ENCODE results near the gene NRROS.

NRROS gene

DNA sequence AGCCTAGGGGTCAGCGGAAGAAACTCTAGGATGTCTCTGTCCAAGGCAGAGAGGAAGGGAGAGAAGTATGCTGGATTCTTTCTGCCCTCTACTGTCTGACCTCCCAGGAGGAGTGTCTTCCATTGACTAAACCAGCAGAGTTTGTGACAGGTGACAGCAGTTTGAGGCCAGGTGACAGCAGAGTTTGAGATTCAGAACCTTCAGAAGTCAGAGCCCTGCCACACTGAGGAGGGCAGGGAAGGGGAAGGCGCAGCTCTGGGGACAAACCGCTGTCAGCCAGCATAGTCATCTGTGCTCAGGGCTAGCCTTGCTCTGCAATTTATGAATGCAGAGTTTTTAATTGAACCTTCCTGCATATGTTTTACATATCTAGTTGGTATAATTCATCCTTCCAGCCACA, 12.3 kb downstream of the NRROS start:
- ChIA-PET CTCF (interaction anchor here (0.6 to 1.3 kb wide), 3 partner anchors 13 to 42 kb away, joined by 3 to 4 read pairs (median 3); no protein-coding TSS in a partner anchor), POLR2A (no interaction called here)
- no peak overlapping the region for H3K4me3 ChIP-seq (ENCODE audit: low read depth, low read length)
- DNase-seq (ENCODE audit: low read depth, low spot score): no peak
- TF ChIP-seq CTCF (IDR thresholded peaks at IDR 0.05; ENCODE audit: insufficient read depth, low read length, missing control alignments): no peak

- no peak overlapping the region for H3K4me3 ChIP-seq (ENCODE audit: low read depth, low read length)
- ChIA-PET POLR2A (no interaction called here), CTCF (interaction anchor here (1.1 to 2.3 kb wide), 3 partner anchors 31 to 43 kb away, joined by 4 to 10 read pairs (median 5); no protein-coding TSS in a partner anchor)
- no peak for TF ChIP-seq CTCF (IDR thresholded peaks at IDR 0.05; ENCODE audit: insufficient read depth, low read length, missing control alignments)
- no peak for DNase-seq (ENCODE audit: low read depth, low spot score)
Observed at GRCh38 chr3:196652961-196653795, 13.7 kb downstream of the NRROS start.

DNA sequence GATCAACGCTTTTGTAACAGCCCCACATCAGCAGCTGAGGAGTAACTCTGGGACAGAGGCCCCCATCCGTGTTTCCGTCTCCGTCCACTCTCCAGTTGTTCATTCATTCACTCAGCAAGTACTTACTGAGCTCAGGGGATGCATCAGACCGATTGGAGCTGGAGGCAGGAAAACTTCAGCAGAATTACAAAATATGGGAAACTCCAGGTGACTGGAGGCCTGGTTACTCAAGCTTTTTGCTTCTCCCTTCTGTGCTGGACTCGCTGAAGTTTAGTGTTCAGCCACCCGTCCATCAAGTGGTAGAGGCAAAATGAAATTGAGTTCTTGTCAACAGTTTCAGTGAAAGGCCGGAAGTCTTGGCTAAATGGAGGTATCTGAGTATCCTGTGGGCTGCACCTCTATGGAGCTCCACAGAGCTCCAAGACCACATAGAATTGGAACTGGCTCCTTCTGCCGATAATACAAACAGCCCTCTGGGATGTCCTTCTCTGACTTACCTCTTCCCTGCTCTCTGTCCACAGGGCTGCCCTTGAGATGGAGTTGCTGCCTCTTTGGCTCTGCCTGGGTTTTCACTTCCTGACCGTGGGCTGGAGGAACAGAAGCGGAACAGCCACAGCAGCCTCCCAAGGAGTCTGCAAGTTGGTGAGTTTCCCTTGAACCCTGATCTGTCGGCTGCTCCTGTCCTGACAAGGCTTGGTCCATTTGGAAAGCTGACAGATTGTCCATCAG, 14.7 kb downstream of the NRROS start:
- no peak overlapping the region for H3K4me3 ChIP-seq (ENCODE audit: low read depth, low read length)
- POLR2A ChIA-PET: no interaction called here
- no peak for DNase-seq (ENCODE audit: low read depth, low spot score)
- CTCF ChIA-PET: interaction anchor here (1.1 to 2.3 kb wide), 4 partner anchors 30 to 44 kb away, joined by 3 to 10 read pairs (median 4); no protein-coding TSS in a partner anchor
- TF ChIP-seq CTCF (IDR thresholded peaks at IDR 0.05; ENCODE audit: insufficient read depth, low read length, missing control alignments): no peak

DNA sequence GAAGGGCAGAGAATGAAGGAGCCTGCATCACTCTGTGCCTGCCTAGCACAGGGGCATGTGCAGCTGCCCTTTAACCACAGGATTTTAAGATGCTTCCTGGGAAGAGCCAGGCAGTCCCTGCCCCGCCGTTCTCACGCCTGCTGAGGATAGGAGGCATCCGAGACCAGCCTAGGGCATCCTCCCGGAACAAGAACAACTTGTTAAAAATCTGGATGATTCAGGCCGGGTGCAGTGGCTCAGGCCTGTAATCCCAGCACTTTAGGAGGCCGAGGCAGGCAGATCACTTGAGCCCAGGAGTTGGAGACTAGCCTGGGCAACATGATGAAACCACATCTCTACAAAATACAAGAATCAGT, 15.2 kb downstream of the NRROS start:
- H3K4me3 ChIP-seq (ENCODE audit: low read depth, low read length): no peak overlapping the region
- CTCF ChIA-PET: interaction anchor here (1.1 to 2.3 kb wide), 2 partner anchors 30 to 31 kb away, joined by 3 to 10 read pairs; no protein-coding TSS in a partner anchor
- no peak for TF ChIP-seq CTCF (IDR thresholded peaks at IDR 0.05; ENCODE audit: insufficient read depth, low read length, missing control alignments)
- DNase-seq (ENCODE audit: low read depth, low spot score): no peak
- POLR2A ChIA-PET: no interaction called here

DNA sequence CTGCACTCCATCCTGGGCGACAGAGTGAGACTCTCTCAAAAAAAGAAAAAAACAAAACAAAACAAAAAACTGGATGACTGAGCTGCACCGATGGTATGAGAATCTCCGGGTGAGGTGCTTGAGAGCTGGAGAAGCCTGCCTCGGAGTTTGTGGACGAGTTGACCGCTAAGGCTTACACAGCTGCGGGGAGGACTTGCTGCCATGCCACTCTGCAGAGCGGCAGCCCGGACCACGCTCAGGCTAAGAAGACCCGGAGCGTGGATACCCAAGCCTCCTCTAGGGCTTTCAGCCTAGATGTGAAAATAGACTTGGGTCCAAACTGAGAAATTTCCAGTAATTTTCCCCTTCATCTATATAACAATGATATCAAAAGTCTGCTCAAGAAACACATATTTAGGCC, 16.0 kb downstream of the NRROS start:
- DNase-seq (ENCODE audit: low read depth, low spot score): no peak
- TF ChIP-seq CTCF (IDR thresholded peaks at IDR 0.05; ENCODE audit: insufficient read depth, low read length, missing control alignments): no peak
- ChIA-PET CTCF (no interaction called here), POLR2A (no interaction called here)
- no peak overlapping the region for H3K4me3 ChIP-seq (ENCODE audit: low read depth, low read length)

GRCh38 chr3:196656213-196656612, 16.7 kb downstream of the NRROS start:
- POLR2A ChIA-PET: no interaction called here
- no peak for TF ChIP-seq CTCF (IDR thresholded peaks at IDR 0.05; ENCODE audit: insufficient read depth, low read length, missing control alignments)
- CTCF ChIA-PET: no interaction called here

More at GRCh38 chr3:196656213-196656612, 16.7 kb downstream of the NRROS start:
- no peak overlapping the region for H3K4me3 ChIP-seq (ENCODE audit: low read depth, low read length)
- no peak for DNase-seq (ENCODE audit: low read depth, low spot score)
